Sigmoid colon (tissue), 4 donors: Measurements from ENCODE around the gene LTBP1.

Source experiments
- CTCF ChIP-seq, 4 experiments: fragments of 450-650 bp in 3 of 4; fragments of 200-600 bp in 1 of 4; IDR thresholded peaks; one replicate each; pipeline ENCODE4 v1.5.1; 2016 to 2019; ENCODE audit warnings: antibody characterized with exemption in 4 of 4, mild to moderate bottlenecking in 3 of 4, moderate library complexity in 2 of 4
- POLR2AphosphoS5 ChIP-seq, 4 donors: sonication (generic); formaldehyde crosslinking; IDR thresholded peaks; one replicate each; pipeline ENCODE4 v1.6.1; 2017; ENCODE audit warnings: antibody characterized with exemption in 4 of 4

GRCh38 chr2:33107690-33108482 is 161.1 kb downstream of the LTBP1 start:
- no peak for TF ChIP-seq POLR2AphosphoS5 (IDR thresholded peaks at IDR 0.05)
- TF ChIP-seq CTCF (IDR thresholded peaks at IDR 0.05), result no peak
